HG03064 (cell line): ENCODE measurements around the gene ANO6.
A peak's percentile ranks its signal among the peaks of the same experiment; 100 is the strongest.

Source experiments
- ATAC-seq: cut with Tn5 transposase; IDR thresholded peaks from one replicate; pipeline ENCODE4 v1.9.1; 2021; ENCODE audit warnings: low read depth; ENCODE audit not compliant: unreplicated experiment

ANO6 gene

DNA sequence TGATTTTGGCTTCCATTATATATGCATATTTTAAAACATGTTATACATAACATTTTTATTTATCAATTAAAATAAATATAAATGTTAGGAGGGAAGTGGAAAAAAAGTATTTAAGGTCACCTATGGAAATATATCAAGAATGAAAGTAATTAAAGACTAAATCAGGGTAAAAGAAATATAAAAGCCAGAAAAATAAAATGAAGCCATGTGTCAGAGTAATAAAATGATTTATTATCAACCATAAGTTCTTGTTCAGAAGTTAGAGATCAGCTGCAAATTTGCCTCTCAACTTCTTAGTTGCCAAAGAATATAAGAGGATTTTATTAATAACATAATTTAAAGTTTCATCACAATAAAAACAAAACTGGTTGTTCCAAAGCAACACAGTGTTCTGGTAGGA lies 121.9 kb downstream of the ANO6 start:
- no peak for ATAC-seq

GRCh38 chr12:45338272-45338671 lies 122.4 kb downstream of the ANO6 start:
- ATAC-seq, result no peak

- ATAC-seq, result no peak
Measured at GRCh38 chr12:45339035-45339434, 123.1 kb downstream of the ANO6 start.

DNA sequence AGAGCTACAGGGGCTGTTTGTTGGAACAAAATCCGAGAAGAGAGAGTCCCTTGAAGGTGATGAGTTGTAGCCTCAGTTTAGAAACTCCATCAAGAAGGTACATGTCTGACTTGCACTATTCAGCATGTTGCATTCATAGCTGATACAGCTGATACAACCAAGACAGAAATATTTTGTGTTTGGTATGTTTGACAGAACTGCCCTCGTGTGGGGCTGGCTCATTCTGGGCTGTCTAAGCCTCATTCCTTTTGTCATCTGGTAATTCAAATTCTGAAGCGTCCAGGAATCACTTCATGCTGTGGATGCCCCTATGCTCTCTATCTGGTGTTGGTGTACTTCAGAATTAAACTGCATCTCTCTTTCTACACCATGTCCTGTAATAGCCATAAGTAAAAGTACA lies 126.3 kb downstream of the ANO6 start:
- no peak for ATAC-seq

- ATAC-seq, result no peak
Measured at GRCh38 chr12:45342848-45343247, 127.0 kb downstream of the ANO6 start.

- ATAC-seq, result no peak
Measured at GRCh38 chr12:45343269-45344051, 127.6 kb downstream of the ANO6 start.

GRCh38 chr12:45348311-45348710 lies 132.4 kb downstream of the ANO6 start:
- ATAC-seq, result no peak

DNA sequence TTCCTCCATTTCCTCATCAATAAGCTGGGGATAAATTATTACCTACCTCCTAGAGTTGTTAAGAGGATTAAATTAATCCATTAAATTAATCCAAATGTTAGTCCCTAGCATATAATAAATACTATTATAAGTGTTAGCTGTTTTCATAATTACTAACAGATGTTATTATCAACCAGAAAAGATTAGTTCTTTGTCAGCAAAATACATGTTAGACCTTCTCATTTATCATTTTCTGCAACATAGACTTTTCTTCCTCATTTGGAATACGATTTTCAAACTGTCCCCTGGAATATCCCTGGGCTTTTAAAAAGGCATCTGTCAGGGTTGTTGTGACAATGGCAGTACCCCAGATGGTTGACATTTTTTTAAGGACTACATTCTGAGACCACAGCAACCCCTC lies 133.1 kb downstream of the ANO6 start:
- no peak for ATAC-seq

DNA sequence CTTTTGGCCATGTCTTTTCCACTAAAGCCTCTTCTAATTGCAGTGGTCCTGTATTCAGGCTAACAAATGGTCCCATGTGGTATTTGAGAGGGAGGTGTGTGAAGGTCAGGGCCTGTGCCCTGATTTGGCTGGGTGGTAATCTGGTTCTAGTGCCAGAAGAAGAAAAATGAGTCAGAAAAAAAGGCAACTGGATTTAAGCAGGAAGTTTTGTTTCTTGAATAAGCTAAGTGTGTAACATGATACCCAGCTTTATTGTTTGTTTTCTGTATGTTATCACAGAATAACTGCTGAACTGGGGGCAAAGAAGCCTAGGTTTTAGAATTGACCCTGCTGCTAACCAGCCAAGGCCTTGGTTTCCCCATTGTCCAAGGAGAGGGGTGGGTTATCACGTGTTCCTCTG lies 134.0 kb downstream of the ANO6 start:
- ATAC-seq, result no peak

DNA sequence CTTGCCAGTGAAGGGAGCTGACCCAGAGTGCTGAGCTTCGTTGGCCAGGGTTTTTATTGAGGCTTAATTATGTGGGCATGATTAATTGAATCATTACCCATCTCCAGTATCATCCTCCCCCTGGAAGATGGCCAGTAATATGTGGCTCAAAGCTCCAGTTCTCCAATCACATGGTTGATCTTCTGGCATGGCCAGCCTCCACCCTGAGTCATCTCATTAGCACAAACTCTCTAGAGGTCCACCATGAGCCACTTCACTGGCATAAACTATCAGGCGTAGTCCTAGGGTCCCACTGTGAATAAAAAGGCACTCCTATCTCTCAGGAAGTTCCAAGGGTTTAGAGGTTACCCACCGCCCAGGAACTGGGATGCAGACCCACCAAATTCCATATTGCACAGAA lies 135.0 kb downstream of the ANO6 start:
- no peak for ATAC-seq

DNA sequence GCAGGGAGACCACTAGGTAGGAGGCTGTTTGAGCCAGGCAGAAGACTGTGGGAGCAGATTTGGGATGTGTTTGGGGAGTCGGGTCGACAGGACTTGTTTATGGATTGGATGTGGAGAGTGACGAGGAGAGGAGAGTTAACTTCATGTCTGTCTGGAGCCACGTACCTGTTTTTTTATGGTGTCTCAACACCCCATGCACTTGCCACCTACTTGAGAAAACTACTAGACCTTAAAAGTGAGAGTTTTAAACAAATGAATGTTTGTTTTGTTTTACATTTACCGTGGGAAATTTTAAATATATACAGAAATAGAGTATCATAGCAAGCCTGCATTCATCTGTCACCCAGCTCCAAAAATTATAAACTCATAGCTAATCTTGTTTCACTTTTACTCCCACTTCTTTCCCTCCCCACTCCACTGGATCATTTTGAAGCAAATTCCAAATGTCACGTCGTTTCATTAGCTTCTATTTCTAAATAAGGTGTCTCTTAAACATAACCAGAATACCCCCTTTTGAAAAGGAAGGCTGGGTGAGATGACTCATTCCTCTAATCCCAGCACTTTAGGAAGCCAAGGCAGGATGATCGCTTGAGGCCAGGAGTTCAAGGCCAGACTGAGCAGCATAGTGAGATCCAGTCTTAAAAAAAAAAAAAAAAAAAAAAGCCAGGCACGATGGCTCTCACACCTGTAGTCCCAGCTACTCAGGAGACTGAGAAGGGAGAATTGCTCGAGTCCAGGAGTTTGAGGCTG lies 136.2 kb downstream of the ANO6 start:
- ATAC-seq, result no peak

GRCh38 chr12:45353944-45354343 lies 138.0 kb downstream of the ANO6 start:
- no peak for ATAC-seq

DNA sequence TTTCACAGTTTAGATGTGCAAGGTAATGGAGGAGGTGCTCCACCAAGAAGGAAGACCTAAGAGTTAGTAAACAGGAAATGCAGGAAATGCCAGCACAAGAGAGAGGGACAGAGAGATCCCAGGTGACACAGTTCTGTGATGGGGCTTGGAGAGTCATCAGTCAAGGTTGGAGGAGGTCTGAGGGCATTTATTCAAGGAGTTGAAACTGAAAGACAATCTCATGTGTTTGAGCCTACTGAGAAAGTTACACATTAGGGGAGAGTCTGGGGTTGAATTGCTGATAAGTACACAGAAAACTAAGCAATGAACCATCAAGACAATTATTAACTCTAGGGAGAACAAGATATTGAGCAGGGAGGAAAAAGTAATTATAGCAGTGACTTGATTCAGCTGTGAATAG lies 138.5 kb downstream of the ANO6 start:
- ATAC-seq, result peak; percentile 87

DNA sequence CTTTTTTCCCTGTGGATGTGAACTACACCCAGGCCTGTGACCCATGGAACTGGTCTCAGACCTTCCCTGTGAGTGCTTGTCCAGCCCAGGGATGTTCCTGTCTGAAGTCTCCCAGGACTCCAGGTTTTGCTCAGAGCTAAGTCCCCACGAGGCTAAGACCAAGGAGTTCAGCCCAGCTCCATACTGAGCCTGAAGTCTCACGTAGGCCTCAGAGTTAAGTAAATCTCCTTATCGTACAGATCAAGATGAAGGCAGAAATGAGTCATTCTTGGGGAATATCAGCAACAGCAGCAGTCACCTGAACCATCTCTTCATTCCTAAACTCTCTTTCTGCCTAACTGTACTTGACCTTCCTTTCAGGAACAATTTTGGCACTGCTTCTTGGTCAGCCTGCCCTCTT lies 139.8 kb downstream of the ANO6 start:
- no peak for ATAC-seq

DNA sequence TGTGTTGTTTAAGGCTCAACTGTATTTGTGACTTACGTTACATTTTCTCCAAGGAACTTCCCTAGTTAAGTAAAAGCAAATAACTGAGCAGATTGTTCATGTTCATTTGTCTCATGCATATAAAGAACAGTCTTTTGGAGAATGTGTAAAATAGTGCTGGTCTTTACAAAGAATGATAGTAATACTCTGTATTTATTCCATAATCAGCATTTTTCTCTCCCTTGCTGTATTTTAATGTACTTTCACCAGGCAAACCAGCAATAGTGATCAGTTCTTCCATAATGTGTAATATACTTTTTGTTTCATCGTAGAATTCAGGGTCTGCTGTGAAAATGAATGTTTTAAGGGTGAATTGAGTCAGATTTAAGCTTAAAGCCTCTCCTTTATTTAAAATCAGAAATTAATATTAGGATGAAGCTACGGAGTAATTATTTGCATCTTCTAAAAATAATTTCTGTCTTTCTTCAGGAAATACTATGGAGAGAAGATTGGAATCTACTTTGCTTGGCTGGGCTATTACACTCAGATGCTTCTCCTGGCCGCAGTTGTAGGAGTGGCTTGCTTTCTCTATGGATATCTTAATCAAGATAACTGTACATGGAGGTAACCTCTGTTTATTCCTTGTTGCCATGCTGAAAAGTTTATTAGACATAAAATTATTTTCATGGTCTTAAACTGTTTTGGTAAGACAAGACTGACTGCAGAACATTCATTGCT lies 141.1 kb downstream of the ANO6 start:
- ATAC-seq, result no peak

DNA sequence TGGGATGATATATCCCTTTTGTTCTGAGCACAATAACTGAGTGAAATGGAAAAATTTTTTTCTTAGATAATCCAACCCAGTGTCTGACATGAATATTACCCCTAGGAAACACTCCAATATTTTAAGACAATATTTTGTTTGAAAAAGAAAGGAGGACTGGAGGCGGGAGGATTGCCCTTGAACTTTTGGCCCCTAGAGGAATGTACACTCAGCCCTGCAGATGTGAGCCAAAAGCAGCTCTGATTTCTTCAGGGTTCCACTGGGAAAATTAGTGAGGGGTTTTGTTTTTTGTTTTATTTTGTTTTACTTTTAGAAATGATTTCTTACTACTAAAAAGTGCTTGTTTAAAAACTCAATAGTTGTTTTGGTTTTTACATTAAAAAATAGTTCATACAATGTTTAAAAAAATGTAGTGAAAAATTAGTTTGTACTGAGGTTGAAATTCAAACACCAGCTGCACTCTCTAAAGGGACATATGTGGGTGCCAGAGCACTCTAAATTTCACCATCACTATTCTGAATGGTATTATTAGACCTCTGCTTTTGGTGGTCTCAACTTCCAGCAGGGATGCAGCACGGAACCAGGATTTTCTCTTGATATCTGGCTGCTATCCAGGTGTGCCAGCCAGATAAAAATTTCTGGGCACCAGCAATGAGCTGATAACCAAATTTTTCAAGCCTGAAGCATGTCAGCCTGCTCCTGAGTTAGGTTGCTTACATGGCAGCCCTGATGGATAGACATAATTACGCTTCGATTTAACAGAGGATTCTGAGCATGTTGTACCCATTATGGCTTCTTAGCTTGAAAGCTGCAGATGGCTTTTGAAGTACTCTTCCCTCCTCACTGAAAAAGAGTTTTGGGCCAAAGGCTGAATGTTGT lies 141.9 kb downstream of the ANO6 start:
- ATAC-seq, result no peak

DNA sequence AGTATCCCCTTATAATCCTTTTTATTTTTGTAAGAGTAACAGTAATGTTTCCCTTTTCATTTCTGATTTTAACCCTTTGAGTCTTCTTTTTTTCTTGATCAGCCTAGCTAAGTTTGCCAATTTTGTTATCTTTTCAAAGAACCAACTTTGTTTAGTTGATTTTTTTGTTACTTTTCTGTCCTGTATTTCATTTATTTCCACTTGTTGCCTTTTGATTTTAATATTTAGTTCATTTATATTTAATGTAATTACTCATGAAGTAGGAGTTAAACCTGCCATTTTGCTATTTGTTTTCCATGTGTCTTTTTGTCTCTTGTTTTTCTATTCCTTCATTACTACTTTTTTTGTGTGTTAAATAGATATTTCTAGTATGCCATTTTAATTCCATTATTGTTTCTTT lies 146.4 kb downstream of the ANO6 start:
- no peak for ATAC-seq

DNA sequence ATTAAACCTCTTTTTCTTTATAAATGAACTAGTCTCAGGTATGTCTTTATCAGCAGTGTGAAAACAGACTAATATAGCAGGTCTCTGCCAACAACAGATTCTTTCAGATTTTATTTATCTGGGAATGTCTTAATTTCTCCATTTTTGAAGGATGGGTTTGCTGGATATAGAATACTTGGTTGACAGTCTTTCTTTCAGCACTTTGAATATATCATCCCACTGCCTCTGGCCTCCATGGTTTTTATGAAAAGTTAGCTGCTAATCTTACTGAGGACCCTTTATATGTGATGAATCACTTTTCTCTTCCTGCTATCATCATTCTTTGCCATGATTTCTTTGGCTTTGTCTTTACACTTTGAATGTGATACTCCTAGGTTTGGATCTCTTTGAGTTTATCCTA lies 148.0 kb downstream of the ANO6 start:
- ATAC-seq, result no peak

GRCh38 chr12:45368841-45369489 lies 153.1 kb downstream of the ANO6 start:
- ATAC-seq, result no peak

- ATAC-seq, result no peak
Measured at GRCh38 chr12:45377815-45378214, 161.9 kb downstream of the ANO6 start.
